NCI-H446 treated with DMSO at 0.1 percent for 48 hours (cell line): ENCODE results near the gene EEIG2.
A peak's percentile ranks its signal among the peaks of the same experiment; 100 is the strongest.
"Not testable (repeated sequence)": the region's sequence is repeated elsewhere in the genome, so short reads cannot be mapped to it uniquely, and the experiment has no call there.

Experiments
- DNase-seq: peaks from one replicate; lab custom pipeline; 2025; lab: John Stamatoyannopoulos, UW

The EEIG2 gene

DNA sequence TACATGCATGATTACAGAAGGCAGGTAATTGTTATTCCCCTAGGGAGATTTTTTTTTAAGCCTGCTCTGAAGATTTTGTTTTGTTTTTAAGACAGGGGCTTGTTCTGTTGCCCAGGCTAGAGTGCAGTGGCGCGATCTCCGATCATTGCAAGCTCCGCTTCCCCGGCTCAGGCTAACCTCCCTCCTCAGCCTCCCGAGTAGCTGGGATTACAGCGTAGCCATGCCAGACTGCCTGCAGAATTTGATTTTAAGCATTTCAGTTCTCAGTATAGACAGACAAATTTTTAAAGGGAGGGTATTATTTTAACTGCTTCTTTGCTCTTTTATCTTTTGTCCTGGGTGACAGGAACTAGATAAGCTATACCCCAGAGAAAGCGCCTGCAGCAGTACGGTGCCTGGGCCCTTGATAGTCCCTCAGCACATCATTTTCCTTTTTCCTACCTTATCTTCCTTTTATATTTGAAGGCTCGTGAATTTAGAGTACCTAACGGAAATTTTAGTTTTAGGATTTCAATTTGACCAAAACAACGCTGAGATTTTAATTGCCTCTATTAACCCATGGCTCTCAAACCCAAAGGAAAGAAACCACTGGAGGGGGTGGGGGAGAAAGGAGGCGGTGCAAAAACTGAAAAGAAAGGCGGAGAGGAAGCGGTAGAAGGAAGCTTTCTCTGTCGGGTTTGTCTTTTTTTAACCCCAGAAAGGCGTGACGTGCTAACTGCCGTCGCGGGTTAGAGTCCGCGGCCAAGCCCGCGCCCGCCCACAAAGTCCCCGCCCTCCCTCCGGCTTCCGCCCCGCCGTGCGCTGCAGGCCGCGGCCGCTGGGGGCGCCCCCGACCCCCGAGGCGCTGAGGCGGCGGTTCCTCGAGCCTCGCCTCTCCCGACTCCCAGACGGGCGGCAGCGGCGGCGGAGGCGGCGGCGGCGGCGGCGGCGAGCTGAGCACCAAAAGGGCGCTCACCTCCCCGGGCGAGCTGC is at the start of gene EEIG2:
TSS of gene EEIG2 (plus strand) at position 886 of the 972 bp plus-strand sequence. CDS start 329 bp downstream, outside the sequence.
- peak; percentile 86 for DNase-seq

DNA sequence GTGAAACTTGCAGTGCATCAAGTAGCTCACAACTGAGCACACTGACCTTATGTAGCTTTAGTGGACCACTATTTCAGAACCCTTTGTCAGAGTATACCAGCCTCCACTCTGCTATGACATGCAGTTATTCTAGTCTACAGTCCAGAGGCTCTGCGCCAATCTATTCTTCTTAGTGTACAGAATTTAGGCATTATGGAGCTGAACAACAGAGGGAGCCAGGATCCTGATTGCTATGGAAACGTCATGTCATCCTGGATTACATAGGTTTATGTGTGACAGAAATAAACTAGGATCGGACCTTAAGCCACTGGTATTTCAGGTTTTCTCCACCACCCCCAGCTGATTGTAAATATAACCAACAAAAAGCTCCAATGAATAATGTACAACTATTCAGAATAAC is 48.1 kb upstream of the EEIG2 start:
- DNase-seq = no peak

- peak; percentile 25 for DNase-seq
Measured at GRCh38 chr1:108512239-108513043, 47.5 kb upstream of the EEIG2 start.

DNA sequence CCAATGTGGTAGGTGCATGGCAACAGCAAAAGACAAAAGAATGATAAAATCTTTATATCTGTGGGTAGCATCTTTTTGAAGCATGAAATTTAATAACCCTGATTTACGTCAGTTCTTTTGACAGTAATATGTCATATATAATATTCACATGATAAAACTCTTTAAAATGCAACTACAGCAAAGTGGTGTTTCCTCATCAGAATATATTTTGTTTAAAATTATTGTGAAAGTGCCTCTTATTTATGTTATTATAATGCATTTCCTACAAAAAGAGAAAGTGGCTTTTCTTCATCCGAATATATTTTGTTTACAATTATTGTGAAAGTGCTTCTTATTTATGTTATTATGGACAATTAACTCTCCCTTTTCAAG is 46.9 kb upstream of the EEIG2 start:
- DNase-seq = no peak

DNA sequence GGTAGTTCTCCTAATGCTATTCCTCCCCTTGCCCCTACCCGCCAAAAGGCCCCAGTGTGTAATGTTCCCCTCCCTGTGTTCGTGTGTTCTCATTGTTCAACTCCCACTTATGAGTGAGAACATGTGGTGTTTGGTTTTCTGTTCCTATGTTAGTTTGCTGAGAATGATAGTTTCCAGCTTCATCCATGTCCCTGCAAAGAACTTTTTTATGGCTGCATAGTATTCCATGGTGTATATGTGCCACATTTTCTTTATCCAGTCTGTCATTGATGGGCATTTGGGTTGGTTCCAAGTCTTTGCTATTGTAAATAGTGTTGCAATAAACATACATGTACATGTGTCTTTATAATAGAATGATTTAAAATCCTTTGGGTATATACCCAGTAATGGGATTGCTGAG is 46.0 kb upstream of the EEIG2 start:
- not testable (repeated sequence) for DNase-seq

GRCh38 chr1:108517301-108517897 is 42.5 kb upstream of the EEIG2 start:
- DNase-seq = not testable (repeated sequence)

DNA sequence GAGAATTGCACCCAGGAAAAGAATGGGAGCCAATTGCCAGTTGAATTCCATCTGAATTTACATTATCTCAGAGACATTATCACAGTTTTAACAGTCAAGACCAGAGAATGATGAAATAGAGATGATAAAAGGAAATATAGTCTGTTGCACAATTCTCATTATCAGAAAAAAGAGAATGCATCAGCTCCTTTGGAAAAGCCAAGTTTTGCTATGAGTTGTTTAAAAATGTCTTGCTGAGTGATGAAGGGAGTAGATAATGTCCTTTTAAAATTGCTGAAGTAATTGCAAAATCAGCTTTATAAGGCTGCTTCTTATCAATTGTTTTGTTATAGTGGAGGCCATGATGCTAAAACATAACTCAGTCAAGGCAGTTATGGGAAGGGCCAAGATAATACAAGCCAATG is 37.9 kb upstream of the EEIG2 start:
- DNase-seq = no peak

- DNase-seq = no peak
Measured at GRCh38 chr1:108523829-108524228, 36.1 kb upstream of the EEIG2 start.

DNA sequence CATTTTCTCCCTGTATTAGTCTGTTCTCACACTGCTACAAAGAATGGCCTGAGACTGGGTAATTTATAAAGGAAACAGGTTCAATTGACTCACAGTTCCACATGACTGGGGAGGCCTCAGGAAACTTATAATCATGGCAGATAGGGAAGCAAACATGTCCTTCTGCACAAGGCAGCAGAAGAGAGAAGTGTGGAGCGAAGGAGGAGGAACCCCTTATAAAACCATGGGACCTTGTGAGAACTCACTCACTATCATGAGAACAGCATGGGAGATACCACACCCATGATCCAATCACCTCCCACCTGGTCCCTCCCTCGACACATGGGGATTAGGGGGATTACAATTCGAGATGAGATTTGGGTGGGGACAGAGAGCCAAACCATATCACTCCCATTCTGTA is 35.2 kb upstream of the EEIG2 start:
- DNase-seq = no peak

- DNase-seq = no peak
Measured at GRCh38 chr1:108527135-108527534, 32.8 kb upstream of the EEIG2 start.

DNA sequence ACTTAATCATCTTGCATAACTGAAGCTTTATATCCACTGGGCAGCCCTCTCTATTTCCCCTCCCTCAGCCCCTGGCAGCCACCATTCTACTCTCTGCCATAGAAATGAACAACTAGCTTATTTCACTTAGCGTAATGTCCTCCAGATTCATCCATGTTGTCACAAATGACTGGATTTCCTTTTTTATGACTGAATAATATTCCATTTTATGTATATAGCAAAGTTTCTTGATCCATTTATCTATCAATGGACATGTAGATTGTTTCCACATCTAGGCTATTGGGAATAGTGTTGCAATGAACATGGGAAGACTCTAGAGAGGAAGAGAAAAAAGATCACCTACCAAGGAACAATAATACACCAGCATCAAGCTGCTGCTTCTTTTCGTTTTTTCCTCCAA is 32.1 kb upstream of the EEIG2 start:
- no peak for DNase-seq

GRCh38 chr1:108531444-108531843 is 28.5 kb upstream of the EEIG2 start:
- DNase-seq = peak; percentile 77

GRCh38 chr1:108532730-108533129 is 27.2 kb upstream of the EEIG2 start:
- DNase-seq = no peak

GRCh38 chr1:108533351-108534083 is 26.4 kb upstream of the EEIG2 start:
- DNase-seq = no peak

- DNase-seq = no peak
Measured at GRCh38 chr1:108534759-108535158, 25.1 kb upstream of the EEIG2 start.

DNA sequence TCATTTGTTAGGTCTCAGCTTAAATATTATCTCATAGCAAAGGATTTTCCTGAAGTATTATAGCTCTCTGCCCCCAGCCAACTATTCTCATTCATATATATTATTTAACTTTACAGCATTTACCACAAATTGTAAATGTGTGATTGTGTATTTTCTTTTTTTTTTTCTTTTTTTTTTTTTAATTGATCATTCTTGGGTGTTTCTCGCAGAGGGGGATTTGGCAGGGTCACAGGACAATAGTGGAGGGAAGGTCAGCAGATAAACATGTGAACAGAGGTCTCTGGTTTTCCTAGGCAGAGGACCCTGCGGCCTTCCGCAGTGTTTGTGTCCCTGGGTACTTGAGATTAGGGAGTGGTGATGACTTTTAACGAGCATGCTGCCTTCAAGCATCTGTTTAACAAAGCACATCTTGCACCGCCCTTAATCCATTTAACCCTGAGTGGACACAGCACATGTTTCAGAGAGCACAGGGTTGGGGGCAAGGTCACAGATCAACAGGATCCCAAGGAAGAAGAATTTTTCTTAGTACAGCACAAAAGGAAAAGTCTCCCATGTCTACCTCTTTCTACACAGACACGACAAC is 24.5 kb upstream of the EEIG2 start:
- DNase-seq = not testable (repeated sequence)

DNA sequence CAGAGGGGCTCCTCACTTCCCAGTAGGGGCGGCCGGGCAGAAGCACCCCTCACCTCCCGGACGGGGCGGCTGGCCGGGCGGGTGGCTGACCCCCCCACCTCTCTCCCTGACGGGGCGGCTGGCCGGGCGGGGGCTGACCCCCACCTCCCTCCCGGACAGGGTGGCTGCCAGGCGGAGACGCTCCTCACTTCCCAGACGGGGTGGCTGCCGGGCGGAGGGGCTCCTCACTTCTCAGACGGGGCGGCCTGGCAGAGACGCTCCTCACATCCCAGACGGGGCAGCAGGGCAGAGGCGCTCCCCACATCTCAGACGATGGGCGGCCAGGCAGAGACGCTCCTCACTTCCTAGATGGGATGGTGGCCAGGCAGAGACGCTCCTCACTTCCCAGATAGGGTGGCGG is 23.9 kb upstream of the EEIG2 start:
- not testable (repeated sequence) for DNase-seq

- DNase-seq = not testable (repeated sequence)
Measured at GRCh38 chr1:108536791-108537190, 23.1 kb upstream of the EEIG2 start.

DNA sequence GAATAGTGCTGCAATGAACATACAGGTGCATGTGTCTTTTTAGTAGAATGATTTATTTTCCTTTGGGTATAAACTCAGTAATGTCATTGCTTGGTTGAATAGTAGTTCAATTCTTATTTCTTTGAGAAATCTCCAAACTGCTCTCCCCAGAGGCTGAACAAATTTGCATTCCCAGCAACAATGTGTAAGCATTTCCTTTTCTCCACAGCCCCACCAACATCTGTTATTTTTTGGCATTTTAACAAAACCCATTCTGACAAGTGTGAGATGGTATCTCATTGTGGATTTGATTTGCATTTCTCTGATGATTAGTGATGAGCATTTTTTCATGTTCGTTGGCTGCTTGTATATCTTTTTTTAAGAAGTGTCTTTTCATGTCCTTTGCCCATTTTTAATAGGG is 21.9 kb upstream of the EEIG2 start:
- DNase-seq = no peak

GRCh38 chr1:108540977-108541376 is 18.9 kb upstream of the EEIG2 start:
- DNase-seq = no peak

DNA sequence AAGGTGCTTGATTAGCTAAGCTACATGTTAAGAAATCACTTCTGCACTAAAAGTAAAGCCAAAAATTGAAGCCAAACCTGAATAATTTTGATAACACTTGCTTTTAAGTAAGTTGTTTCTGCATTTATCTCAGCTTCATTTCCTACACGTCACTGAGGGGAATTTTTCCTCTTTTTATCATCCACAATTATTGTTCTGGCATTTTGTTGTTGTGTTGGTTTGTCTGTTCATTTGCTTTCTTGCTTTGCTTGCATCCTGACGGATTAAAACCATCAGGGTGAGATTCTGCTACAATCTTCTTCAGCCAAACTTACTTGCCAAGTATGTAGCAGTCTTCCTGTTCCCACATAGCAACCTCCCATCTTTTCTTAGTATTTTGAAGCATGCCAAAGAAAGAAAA is 18.0 kb upstream of the EEIG2 start:
- no peak for DNase-seq
